ENCODE data around the gene CAPN13.

GRCh38 chr2:30786923-30787685 lies 20.1 kb downstream of the CAPN13 start:
- TF ChIP-seq GATA2 (IDR thresholded peaks at IDR 0.05; ENCODE audit: low read depth, low read length) (no peak), GATA3 (IDR thresholded peaks at IDR 0.05; ENCODE audit: low read depth, low read length) (no peak)

Data from SH-SY5Y (cell line).